ENCODE measurements around the gene IFT80.

- TF ChIP-seq, protein P1, sequence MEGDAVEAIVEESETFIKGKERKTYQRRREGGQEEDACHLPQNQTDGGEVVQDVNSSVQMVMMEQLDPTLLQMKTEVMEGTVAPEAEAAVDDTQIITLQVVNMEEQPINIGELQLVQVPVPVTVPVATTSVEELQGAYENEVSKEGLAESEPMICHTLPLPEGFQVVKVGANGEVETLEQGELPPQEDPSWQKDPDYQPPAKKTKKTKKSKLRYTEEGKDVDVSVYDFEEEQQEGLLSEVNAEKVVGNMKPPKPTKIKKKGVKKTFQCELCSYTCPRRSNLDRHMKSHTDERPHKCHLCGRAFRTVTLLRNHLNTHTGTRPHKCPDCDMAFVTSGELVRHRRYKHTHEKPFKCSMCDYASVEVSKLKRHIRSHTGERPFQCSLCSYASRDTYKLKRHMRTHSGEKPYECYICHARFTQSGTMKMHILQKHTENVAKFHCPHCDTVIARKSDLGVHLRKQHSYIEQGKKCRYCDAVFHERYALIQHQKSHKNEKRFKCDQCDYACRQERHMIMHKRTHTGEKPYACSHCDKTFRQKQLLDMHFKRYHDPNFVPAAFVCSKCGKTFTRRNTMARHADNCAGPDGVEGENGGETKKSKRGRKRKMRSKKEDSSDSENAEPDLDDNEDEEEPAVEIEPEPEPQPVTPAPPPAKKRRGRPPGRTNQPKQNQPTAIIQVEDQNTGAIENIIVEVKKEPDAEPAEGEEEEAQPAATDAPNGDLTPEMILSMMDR (IDR thresholded peaks at IDR 0.05; ENCODE audit: poor library complexity) = no peak
- no peak for TF ChIP-seq EZH2phosphoT487 (IDR thresholded peaks at IDR 0.05; ENCODE audit: low read depth, severe bottlenecking, unreplicated experiment)
- TF ChIP-seq EZH2 (IDR thresholded peaks at IDR 0.05; ENCODE audit: borderline replicate concordance) = no peak
Observed at GRCh38 chr3:160278210-160278609, 120.8 kb downstream of the IFT80 start.
